Body of pancreas (tissue), 4 donors: ENCODE results near the gene LAMB3. TPM values are rescaled to one million over a fixed set of nuclear protein-coding genes. Genes with fewer than 3 reads are reported as not detected.

Source experiments
- ATAC-seq: fragments of 150-250 bp; one replicate; pipeline ENCODE4 v1.9.1; 2016
- DNase-seq, 4 donors: peaks; one replicate each; pipeline ENCODE4 v3.0.0-alpha.2; 2019
- H3K27ac ChIP-seq, 4 donors: fragments of 200-600 bp; sonication (generic); 1 replicate in 3 of 4; 2 replicates in 1 of 4; pipeline versions ENCODE4 v1.5.1 to v1.6.1; 2016 to 2019; ENCODE audit warnings: mild to moderate bottlenecking in 1 of 4, mixed read lengths in 1 of 4, moderate library complexity in 1 of 4
- H3K27me3 ChIP-seq, 2 donors: fragments of 200-600 bp; sonication (generic); one replicate each; pipeline ENCODE4 v1.6.0; 2016; ENCODE audit warnings: mild to moderate bottlenecking in 1 of 2
- H3K36me3 ChIP-seq, 2 donors: fragments of 200-600 bp; sonication (generic); replicated peaks in 1 of 2; 2 replicates each; pipeline ENCODE4 v1.5.1; 2016; ENCODE audit warnings: low read depth in 2 of 2; ENCODE audit not compliant: insufficient read depth in 1 of 2
- H3K4me1 ChIP-seq: fragments of 200-600 bp; sonication (generic); one replicate; pipeline ENCODE4 v1.6.0; 2016
- H3K4me3 ChIP-seq, 2 donors: fragments of 200-600 bp; sonication (generic); 1 replicate in 1 of 2; 2 replicates in 1 of 2; pipeline ENCODE4 v1.5.1; 2016 to 2019
- H3K9me3 ChIP-seq, 3 donors: fragments of 200-600 bp; sonication (generic); 1 replicate in 2 of 3; 2 replicates in 1 of 3; pipeline ENCODE4 v1.5.1; 2016
- CTCF ChIP-seq, 7 experiments: fragments of 450-650 bp in 4 of 7; fragments of 200-600 bp in 3 of 7; sonication (generic) in 3 of 7; IDR thresholded peaks; one replicate each; pipeline ENCODE4 v1.5.1; 2016 to 2019; ENCODE audit warnings: antibody characterized with exemption in 7 of 7
- POLR2A ChIP-seq, 3 donors: fragments of 450-650 bp; IDR thresholded peaks; one replicate each; pipeline ENCODE4 v1.6.1; 2016; ENCODE audit warnings: antibody characterized with exemption in 3 of 3, mild to moderate bottlenecking in 2 of 3
- WGBS, 2 donors: methylation state at CpG; one replicate each; pipeline ENCODE4 v1.1.5; 2017; 5-methylcytosine and 5-hydroxymethylcytosine counted together
- intact Hi-C: fragments of 100-400 bp; cut with DNase I; formaldehyde crosslinking; loops from one replicate; pipeline ENCODE4 v1.15.1; 2023
- total RNA-seq, 2 donors: library from RNA; depleted of rRNA; stranded (reverse); fragments of >200 nt; gene quantifications; one replicate each; pipeline ENCODE4 v1.1.0, GENCODE V29; 2016

Gene LAMB3
- total RNA-seq, 2 donors from 2014 or later = 5.3 to 7.3 TPM

DNA sequence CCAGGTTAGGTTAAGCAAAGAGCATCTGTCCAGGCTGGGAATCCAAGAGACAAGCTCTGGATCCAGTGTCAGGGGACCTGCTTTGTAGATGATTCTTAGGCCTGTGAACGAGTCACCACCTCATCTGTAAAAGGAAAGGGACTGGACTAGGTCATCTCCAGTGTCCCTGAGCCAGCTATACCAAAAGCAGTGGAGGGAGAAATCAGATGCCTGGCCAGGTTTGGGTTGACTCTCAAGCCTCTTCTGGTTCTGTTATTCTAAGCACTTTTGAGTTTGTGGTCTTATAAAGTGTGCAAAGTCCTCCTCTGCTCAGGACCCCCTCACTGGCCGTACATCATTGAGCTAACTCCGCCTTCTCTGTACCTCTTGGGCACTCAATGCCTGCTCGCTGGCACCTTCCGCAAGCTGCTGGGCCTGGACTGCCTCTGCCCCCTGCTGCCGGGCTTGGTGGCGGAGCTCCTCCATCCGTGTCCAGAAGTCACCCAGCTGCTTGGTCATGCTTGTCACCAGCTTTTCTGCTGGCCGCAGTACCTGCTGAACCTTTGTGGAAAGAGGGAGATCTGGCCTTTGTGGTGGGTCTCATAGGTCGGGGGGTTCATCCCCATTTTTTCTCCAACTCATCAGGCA is 35.1 kb downstream of the LAMB3 start:
- Histone ChIP-seq H3K27me3 (no peaks in the 10 kb centered on the region), H3K27ac (no peak overlapping the region), H3K4me1 (peaks cover 16% of the 10 kb centered on the region), H3K36me3 (no peaks in the 10 kb centered on the region), H3K4me3 (no peak overlapping the region), H3K9me3 (no peaks in the 10 kb centered on the region)
- WGBS, 2 donors = 85 to 91% methylated on average over 10 of the region's 10 CpGs
- intact Hi-C loops = no loop called here
- TF ChIP-seq CTCF (IDR thresholded peaks at IDR 0.05) = no peak
- TF ChIP-seq POLR2A (IDR thresholded peaks at IDR 0.05) = no peak
- ATAC-seq (no peak), DNase-seq (no peak)

- DNase-seq (no peak), ATAC-seq (no peak)
- TF ChIP-seq CTCF (IDR thresholded peaks at IDR 0.05) = no peak
- no peak for TF ChIP-seq POLR2A (IDR thresholded peaks at IDR 0.05)
- 93 to 96% methylated on average over 5 of the region's 5 CpGs for WGBS, 2 donors
- Histone ChIP-seq H3K27ac (no peak overlapping the region), H3K27me3 (no peaks in the 10 kb centered on the region), H3K4me1 (peaks cover 9% of the 10 kb centered on the region), H3K9me3 (no peaks in the 10 kb centered on the region), H3K36me3 (no peaks in the 10 kb centered on the region), H3K4me3 (no peak overlapping the region)
- intact Hi-C loops = no loop called here
These were observed 35.7 kb downstream of the LAMB3 start for GRCh38 chr1:209616366-209617046.

GRCh38 chr1:209614906-209615305 is 37.3 kb downstream of the LAMB3 start:
- no peaks in the 10 kb centered on the region for H3K36me3 ChIP-seq
- intact Hi-C loops = no loop called here
- DNase-seq = no peak
- no peak for ATAC-seq
- H3K27me3 ChIP-seq = no peaks in the 10 kb centered on the region
- 94 to 100% methylated on average over 3 to 5 of the region's 5 CpGs for WGBS, 2 donors
- no peak overlapping the region for H3K27ac ChIP-seq
- no peak overlapping the region for H3K4me3 ChIP-seq
- TF ChIP-seq CTCF (IDR thresholded peaks at IDR 0.05) (no peak), POLR2A (IDR thresholded peaks at IDR 0.05) (no peak)
- no peaks in the 10 kb centered on the region for H3K4me1 ChIP-seq
- no peaks in the 10 kb centered on the region for H3K9me3 ChIP-seq

GRCh38 chr1:209614151-209614420 is 38.1 kb downstream of the LAMB3 start:
- Histone ChIP-seq H3K27me3 (no peaks in the 10 kb centered on the region), H3K9me3 (no peaks in the 10 kb centered on the region), H3K36me3 (no peaks in the 10 kb centered on the region), H3K27ac (no peak overlapping the region), H3K4me1 (no peaks in the 10 kb centered on the region), H3K4me3 (no peak overlapping the region)
- ATAC-seq (no peak), DNase-seq (no peak)
- TF ChIP-seq POLR2A (IDR thresholded peaks at IDR 0.05) (no peak), CTCF (IDR thresholded peaks at IDR 0.05) (no peak)
- intact Hi-C loops = no loop called here
- 78 to 80% methylated on average over 5 of the region's 5 CpGs for WGBS, 2 donors
